Renal cortical epithelial cell (primary cell): ENCODE data around the gene ARMC5. TPM values are rescaled to one million over a fixed set of nuclear protein-coding genes. Genes with fewer than 3 reads are reported as not detected.

Experiments used
- DNase-seq: peaks from one replicate; pipeline ENCODE4 v3.0.0-alpha.2; 2011; ENCODE audit warnings: low read depth
- total RNA-seq: library from RNA; depleted of rRNA; stranded (reverse); fragments of >200 nt; gene quantifications from 2 replicates; pipeline ENCODE4 v1.2.3, GENCODE V29; 2014

The ARMC5 gene
- total RNA-seq, 1 donor from 2014 or later, result 8.7 TPM

GRCh38 chr16:31461201-31461920, 2.1 kb downstream of the ARMC5 start:
- DNase-seq, result no peak

GRCh38 chr16:31461921-31462804, 2.9 kb downstream of the ARMC5 start:
- DNase-seq, result no peak

- DNase-seq, result no peak
Measured at GRCh38 chr16:31464348-31464769, 5.1 kb downstream of the ARMC5 start.

DNA sequence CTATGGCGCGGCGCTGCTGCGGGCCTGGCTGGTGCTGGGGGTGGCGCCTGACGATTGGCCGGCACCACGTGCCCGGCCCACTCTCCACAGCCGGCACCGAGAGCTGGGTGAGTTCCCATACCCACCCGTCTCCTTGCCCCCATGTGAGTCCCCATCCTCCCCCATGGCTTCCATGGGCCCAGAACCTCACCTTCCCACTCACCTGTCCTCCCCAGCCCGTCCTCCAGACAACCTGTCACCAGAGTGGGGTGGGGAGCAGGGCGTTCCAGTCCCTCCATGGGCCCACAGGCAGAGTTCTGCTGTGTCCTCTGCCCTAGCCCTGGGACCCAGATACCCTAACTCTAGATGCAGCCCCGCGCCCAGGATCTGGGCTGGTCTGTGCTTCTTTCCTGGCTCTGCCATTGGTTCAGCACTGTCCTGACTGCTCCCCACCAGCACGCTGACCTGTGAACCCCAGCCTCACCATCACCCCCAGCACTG, 5.5 kb downstream of the ARMC5 start:
- no peak for DNase-seq

DNA sequence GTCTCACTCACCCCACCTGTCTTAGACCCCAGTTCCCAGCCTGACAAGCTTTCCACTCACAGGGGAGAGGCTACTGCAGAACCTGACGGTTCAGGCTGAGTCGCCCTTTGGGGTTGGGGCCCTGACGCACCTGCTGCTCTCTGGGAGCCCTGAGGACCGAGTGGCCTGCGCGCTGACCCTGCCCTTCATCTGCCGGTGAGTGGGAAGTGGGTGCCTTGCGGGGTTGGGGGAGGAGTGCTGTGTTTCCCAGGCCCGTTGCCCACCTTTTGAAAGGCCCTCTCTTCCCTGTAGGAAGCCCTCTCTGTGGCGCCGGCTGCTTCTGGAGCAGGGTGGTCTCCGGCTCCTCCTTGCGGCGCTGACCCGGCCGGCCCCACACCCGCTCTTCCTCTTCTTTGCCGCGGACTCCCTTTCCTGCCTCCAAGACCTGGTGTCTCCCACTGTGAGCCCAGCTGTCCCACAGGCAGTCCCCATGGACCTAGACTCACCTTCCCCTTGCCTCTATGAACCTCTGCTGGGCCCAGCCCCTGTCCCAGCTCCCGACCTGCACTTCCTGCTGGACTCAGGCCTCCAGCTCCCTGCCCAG, 6.6 kb downstream of the ARMC5 start:
- no peak for DNase-seq

GRCh38 chr16:31466381-31466841, 7.1 kb downstream of the ARMC5 start:
- no peak for DNase-seq

- no peak for DNase-seq
Measured at GRCh38 chr16:31467151-31467773, 8.0 kb downstream of the ARMC5 start.

DNA sequence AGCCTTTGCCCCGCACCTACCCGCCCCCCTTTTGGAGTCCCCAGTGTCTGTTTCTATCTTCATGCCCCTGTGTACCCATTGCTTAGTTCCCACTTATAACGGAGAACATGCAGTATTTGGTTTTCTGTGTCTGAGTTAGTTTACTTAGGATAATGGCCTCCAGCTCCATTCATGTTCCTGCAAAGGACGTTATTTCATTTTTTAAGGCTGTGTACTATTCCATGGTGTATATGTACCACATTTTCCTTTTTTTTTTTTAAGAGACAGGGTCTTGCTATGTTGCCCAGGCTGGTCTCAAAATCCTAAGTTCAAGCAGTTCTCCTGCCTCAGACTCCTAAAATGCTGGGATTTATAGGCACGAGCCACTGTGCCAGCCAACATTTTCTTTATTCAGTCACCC, 8.6 kb downstream of the ARMC5 start:
- DNase-seq, result no peak

DNA sequence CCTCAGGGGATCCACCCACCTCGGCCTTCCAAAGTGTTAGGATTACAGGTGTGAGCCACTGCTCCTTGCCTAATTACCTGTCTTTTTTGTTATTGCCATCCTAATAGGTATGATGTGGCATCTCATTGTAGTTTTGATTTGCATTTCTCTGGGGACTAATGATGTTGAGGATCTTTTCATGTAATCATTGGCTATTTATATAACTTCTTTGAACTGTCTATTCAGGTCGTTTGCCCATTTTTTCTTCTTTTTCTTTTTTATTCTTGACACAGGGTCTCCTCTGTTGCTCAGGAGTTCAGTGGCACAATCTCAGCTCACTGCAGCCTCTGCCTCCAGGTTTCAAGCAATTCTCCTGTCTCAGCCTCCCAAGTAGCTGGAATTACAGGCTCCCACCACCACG, 11.3 kb downstream of the ARMC5 start:
- DNase-seq, result no peak

DNA sequence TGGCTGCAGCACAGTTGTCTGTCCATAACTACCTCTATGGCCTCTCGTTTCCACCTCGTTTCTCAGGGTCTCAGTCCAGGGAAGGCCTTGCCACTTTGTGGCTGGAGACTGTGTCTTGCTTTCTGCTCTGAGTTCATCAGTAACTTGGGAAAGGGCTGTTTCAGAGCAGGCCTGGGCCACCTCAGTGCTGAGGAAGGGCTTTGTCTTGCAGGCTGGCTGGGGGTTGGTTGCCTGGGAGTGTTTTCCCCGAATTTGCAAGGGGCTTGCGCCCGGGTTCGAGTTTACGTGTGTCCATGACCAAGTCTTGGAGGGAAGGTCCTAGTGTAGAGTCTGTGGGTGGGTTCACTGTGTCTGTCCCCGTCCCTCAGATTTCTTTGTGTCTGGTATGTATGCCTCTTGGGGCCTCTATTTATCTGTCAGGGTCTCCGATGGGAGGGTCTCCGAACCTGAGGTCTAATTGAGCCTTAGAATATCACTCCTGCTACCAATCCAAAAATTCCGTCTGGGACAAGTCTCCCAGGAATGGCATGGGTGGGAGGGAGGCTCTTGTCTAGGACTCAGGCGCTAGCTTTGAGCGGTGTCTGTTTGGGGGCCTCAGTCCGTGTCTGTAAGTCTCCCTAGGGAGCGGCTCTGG, 12.1 kb downstream of the ARMC5 start:
- DNase-seq, result no peak

- DNase-seq, result no peak
Measured at GRCh38 chr16:31471875-31472708, 12.8 kb downstream of the ARMC5 start, which contains the start of gene TGFB1I1. TSS of gene TGFB1I1 (plus strand) at chr16:31472152. CDS start at chr16:31472189, 37 bp downstream.

DNA sequence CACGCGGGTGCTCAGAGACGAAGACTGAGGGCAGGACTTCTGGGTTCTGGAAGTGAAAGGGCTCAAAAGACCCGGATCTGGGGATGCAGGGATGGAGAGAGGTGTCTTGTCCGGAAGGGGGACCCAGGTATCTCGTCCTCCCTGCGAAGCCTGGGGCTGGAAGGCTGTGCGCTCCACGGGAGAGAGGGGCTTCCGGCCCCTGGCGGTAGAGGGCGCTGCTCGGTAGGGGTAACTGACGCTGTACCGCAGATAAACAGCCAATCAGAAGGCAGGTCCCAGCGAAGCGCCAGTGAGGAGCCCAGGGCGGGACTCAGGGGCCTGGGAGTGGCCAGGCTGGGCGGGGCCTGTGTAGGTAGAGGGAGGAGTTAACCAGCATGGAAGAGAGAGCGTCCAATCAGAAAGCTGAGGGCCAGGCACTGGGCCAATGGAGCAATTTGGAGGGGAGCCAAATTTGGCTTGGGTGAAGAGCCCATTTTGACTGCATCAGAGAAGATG, 13.5 kb downstream of the ARMC5 start:
- peak; percentile 68 for DNase-seq

- DNase-seq, result no peak
Measured at GRCh38 chr16:31473264-31473984, 14.1 kb downstream of the ARMC5 start.

GRCh38 chr16:31474173-31474714, 14.9 kb downstream of the ARMC5 start:
- DNase-seq, result no peak

GRCh38 chr16:31474773-31475738, 15.8 kb downstream of the ARMC5 start:
- DNase-seq, result no peak

DNA sequence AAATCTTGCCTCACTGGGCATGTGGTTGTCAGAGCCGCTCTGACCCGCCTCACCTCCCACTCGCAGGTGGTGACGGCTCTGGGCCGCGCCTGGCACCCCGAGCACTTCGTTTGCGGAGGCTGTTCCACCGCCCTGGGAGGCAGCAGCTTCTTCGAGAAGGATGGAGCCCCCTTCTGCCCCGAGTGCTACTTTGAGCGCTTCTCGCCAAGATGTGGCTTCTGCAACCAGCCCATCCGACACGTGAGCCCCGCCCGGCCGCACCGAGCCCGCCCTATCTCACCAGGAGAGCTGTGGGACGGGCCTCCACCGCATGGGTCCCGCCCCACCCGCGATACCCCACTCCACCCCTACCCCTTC, 16.6 kb downstream of the ARMC5 start:
- DNase-seq, result no peak

DNA sequence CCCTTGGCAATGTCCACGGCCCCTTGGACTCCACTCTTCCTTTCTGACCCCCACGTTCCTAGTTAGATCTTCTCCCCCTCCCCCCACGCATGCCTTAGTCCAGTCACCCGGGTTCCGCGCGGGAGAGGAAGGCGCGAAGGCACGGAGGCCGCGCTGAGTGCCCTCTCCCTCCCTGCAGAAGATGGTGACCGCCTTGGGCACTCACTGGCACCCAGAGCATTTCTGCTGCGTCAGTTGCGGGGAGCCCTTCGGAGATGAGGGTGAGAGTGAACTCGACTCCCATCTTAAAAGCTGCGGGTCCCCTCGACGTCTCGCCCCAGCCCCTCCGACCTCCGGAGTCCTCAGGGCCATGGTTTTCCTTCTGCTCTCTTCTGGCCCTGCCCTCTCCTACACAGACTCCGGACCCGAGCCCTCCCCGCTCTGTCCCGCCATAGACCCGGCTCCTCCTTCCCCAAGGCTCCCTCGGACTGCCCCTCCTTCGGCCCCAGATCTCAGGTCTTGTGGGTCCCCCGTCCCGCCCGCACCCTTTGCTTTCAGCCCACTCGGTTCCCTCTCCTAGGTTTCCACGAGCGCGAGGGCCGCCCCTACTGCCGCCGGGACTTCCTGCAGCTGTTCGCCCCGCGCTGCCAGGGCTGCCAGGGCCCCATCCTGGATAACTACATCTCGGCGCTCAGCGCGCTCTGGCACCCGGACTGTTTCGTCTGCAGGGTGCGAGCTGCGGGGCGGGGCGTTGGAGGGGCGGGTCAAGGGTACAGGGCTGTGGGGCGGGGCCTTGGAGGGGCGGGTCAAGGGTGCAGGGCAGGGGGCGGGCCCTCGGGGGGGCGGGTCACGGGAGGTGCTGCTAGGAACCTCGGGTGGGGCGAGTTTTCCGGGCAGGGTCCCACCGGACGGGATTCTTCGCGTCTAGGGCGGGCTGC, 17.3 kb downstream of the ARMC5 start:
- no peak for DNase-seq
